HepG2 (cell line): ENCODE results near the gene CBFA2T2. TPM values are rescaled to one million over a fixed set of nuclear protein-coding genes. Genes with fewer than 3 reads are reported as not detected.

ENCODE experiments used
- ATAC-seq: fragments of 200-7000 bp; cut with Tn5 transposase; 3 replicates; pipeline ENCODE4 v1.9.1; 2020; ENCODE audit warnings: mild to moderate bottlenecking, moderate library complexity
- BruUV-seq: library from RNA; stranded (reverse); fragments of 400-500 nt; replicated peaks from 2 replicates; lab custom pipeline; 2021; lab: Mats Ljungman, UMichigan
- CTCF ChIA-PET: fragments of 300-600 bp; formaldehyde crosslinking; extraction: SDS; loops from one replicate; lab custom pipeline; 2021; ENCODE audit warnings: low total read pairs, inconsistent platforms, low intra/inter-chr PET ratio; lab: Yijun Ruan, JAX
- POLR2A ChIA-PET: fragments of 350-600 bp; sonication (Branson Sonifier 250); formaldehyde crosslinking; loops from one replicate; lab custom pipeline; 2020; ENCODE audit warnings: antibody characterized with exemption, inconsistent platforms; lab: Yijun Ruan, JAX
- DNase-seq: peaks from one replicate; pipeline ENCODE4 v3.0.0-alpha.2; 2015; ENCODE audit warnings: low spot score
- FAIRE-seq: peaks from 3 replicates; lab custom pipeline; 2011; peaks lifted over from hg19 to GRCh38; lab: Jason Lieb, UNC
- H2AFZ ChIP-seq: one replicate; pipeline ENCODE4 v1.6.1; 2011; ENCODE audit warnings: low read length, inconsistent platforms
- H3K27ac ChIP-seq: fragments of 300-600 bp; 3 replicates; pipeline ENCODE4 v1.8.0; 2011; ENCODE audit warnings: mixed run types, mild to moderate bottlenecking, mixed read lengths, low read length, inconsistent platforms; ENCODE audit not compliant: insufficient read depth; ENCODE audit errors: extremely low read length
- H3K27me3 ChIP-seq, 2 experiments: fragments of 200-600 bp in 1 of 2; 2 replicates in 1 of 2; 3 replicates in 1 of 2; pipeline versions ENCODE4 v1.6.0 to v1.8.0; 2011; ENCODE audit warnings: low read length in 2 of 2, mild to moderate bottlenecking in 2 of 2, moderate library complexity in 2 of 2, inconsistent platforms in 1 of 2; ENCODE audit not compliant: insufficient read depth in 2 of 2, control insufficient read depth in 1 of 2
- H3K36me3 ChIP-seq, 2 experiments: fragments of 200-600 bp in 1 of 2; replicated peaks in 1 of 2; 2 replicates in 1 of 2; 3 replicates in 1 of 2; pipeline versions ENCODE4 v1.5.1 to v1.8.0; 2011; ENCODE audit warnings: low read length in 2 of 2, inconsistent platforms in 1 of 2; ENCODE audit not compliant: insufficient read depth in 2 of 2, control insufficient read depth in 1 of 2
- H3K4me1 ChIP-seq: 2 replicates; pipeline ENCODE4 v1.5.1; 2012; ENCODE audit warnings: low read length, inconsistent platforms; ENCODE audit not compliant: insufficient read depth
- H3K4me2 ChIP-seq: 2 replicates; pipeline ENCODE4 v1.6.0; 2011; ENCODE audit warnings: low read depth, low read length, inconsistent platforms
- H3K4me3 ChIP-seq, 3 experiments: fragments of 200-600 bp in 1 of 3; sonication (generic), shearing (Covaris generic) in 1 of 3; replicated peaks in 1 of 3; 2 replicates each; pipeline ENCODE4 v1.5.1; 2011 to 2016; ENCODE audit warnings: low read length in 3 of 3, inconsistent platforms in 2 of 3, low read depth in 2 of 3, mild to moderate bottlenecking in 2 of 3, control low read depth in 1 of 3, mixed read lengths in 1 of 3; ENCODE audit not compliant: insufficient read depth in 1 of 3
- H3K79me2 ChIP-seq: one replicate; pipeline ENCODE4 v1.6.1; 2011; ENCODE audit warnings: low read length, inconsistent platforms; ENCODE audit not compliant: insufficient read depth
- H3K9ac ChIP-seq: 2 replicates; pipeline ENCODE4 v1.6.0; 2011; ENCODE audit warnings: mild to moderate bottlenecking, low read depth, low read length, inconsistent platforms; ENCODE audit not compliant: insufficient read depth
- H3K9me3 ChIP-seq: 2 replicates; pipeline ENCODE4 v1.5.1; 2012; ENCODE audit warnings: mild to moderate bottlenecking, low read length
- H4K20me1 ChIP-seq: 2 replicates; pipeline ENCODE4 v1.6.0; 2011; ENCODE audit warnings: inconsistent platforms, mild to moderate bottlenecking, low read length, moderate library complexity; ENCODE audit not compliant: insufficient read depth
- CHCHD3 ChIP-seq: sonication (generic); formaldehyde crosslinking; IDR thresholded peaks from 2 replicates; pipeline ENCODE4 v1.8.0; 2022; ENCODE audit warnings: mild to moderate bottlenecking, missing genetic modification reagents, moderate library complexity
- ETV6 ChIP-seq: sonication (generic); formaldehyde crosslinking; conservative IDR thresholded peaks from 2 replicates; pipeline ENCODE4 v1.4.0; 2020; ENCODE audit warnings: missing genetic modification reagents
- LCORL ChIP-seq, 2 experiments: fragments of 450-650 bp in 1 of 2; sonication (generic) in 1 of 2; formaldehyde crosslinking in 1 of 2; IDR thresholded peaks; 2 replicates each; pipeline versions ENCODE4 v1.5.0 to v1.6.1; 2017 to 2020; ENCODE audit warnings: antibody characterized with exemption in 1 of 2, missing genetic modification reagents in 1 of 2
- NONO ChIP-seq, 2 experiments: fragments of 450-650 bp in 1 of 2; sonication (generic) in 1 of 2; formaldehyde crosslinking in 1 of 2; IDR thresholded peaks in 1 of 2; conservative IDR thresholded peaks in 1 of 2; 2 replicates each; pipeline versions ENCODE4 v1.6.1 to v1.8.0; 2017 to 2022; ENCODE audit warnings: mild to moderate bottlenecking in 1 of 2, missing genetic modification reagents in 1 of 2, moderate library complexity in 1 of 2
- NRL ChIP-seq: sonication (generic); formaldehyde crosslinking; IDR thresholded peaks from 2 replicates; pipeline ENCODE4 v1.5.0; 2020; ENCODE audit warnings: missing genetic modification reagents, mild to moderate bottlenecking, moderate library complexity, borderline replicate concordance
- POLR2A ChIP-seq, 2 experiments: IDR thresholded peaks; 2 replicates each; pipeline ENCODE4 v1.6.1; 2011; ENCODE audit warnings: low read depth in 2 of 2, low read length in 2 of 2, mild to moderate bottlenecking in 1 of 2, moderate library complexity in 1 of 2; ENCODE audit not compliant: insufficient read depth in 1 of 2
- SCMH1 ChIP-seq: sonication (generic); formaldehyde crosslinking; IDR thresholded peaks from 2 replicates; pipeline ENCODE4 v1.9.0; 2021; ENCODE audit warnings: missing genetic modification reagents, mild to moderate bottlenecking, borderline replicate concordance
- SMC3 ChIP-seq: IDR thresholded peaks from 2 replicates; pipeline ENCODE4 v1.6.1; 2011; ENCODE audit warnings: low read length, improper control_type of control experiment
- ZBTB39 ChIP-seq: sonication (generic); formaldehyde crosslinking; IDR thresholded peaks from 2 replicates; pipeline ENCODE4 v1.5.0; 2020; ENCODE audit warnings: missing genetic modification reagents
- ZNF136 ChIP-seq: sonication (generic); formaldehyde crosslinking; IDR thresholded peaks from 2 replicates; pipeline ENCODE4 v1.8.1; 2022; ENCODE audit warnings: low read depth, mild to moderate bottlenecking, moderate library complexity, missing genetic modification reagents
- ZNF382 ChIP-seq: sonication (generic); formaldehyde crosslinking; IDR thresholded peaks from 2 replicates; pipeline ENCODE4 v1.5.0; 2020; ENCODE audit warnings: missing genetic modification reagents, mild to moderate bottlenecking, borderline replicate concordance
- ZNF839 ChIP-seq: sonication (generic); formaldehyde crosslinking; IDR thresholded peaks from 2 replicates; pipeline ENCODE4 v1.4.0; 2020; ENCODE audit warnings: missing genetic modification reagents, mild to moderate bottlenecking, borderline replicate concordance
- WGBS: methylation state at CpG from one replicate; pipeline ENCODE4 v1.1.6; 2017; ENCODE audit warnings: low lambda C conversion rate; 5-methylcytosine and 5-hydroxymethylcytosine counted together
- in situ Hi-C: cut with HindIII; loops from 2 replicates; pipeline ENCODE4 v1.10.0; 2017; ENCODE audit warnings: low pct_unique_long_range_greater_than_20kb; ENCODE audit not compliant: extremely low pct_ligation_motif_present
- intact Hi-C: fragments of 100-400 bp; cut with micrococcal nuclease; formaldehyde crosslinking; loops from one replicate; pipeline ENCODE4 v1.10.0; 2022; ENCODE audit not compliant: unreplicated experiment
- polyA plus RNA-seq, 8 experiments: library from polyadenylated mRNA; depleted of rRNA in 3 of 8; stranded (reverse) in 7 of 8; unstranded in 1 of 8; fragments of >200 nt; fragmentation: Illumina TruSeq in 4 of 8; extraction: Trizol in 4 of 8; gene quantifications; 2 replicates each; pipeline versions ENCODE4 v1.2.1 to v1.2.3, GENCODE V29; 2011 to 2016; ENCODE audit warnings: low read depth in 4 of 8, missing spikeins in 1 of 8, mixed read lengths in 1 of 8; ENCODE audit not compliant: insufficient read depth in 1 of 8
- total RNA-seq, 5 experiments: library from RNA; depleted of rRNA; stranded (reverse); fragments of >200 nt; fragmentation: Illumina TruSeq; extraction: Trizol; gene quantifications; 2 replicates each; pipeline ENCODE4 v1.2.3, GENCODE V29; 2016; ENCODE audit warnings: low read depth in 1 of 5
- TF ChIP-seq, protein P1 (sequence below): sonication (generic); formaldehyde crosslinking; IDR thresholded peaks from 2 replicates; pipeline ENCODE4 v1.5.0; 2020; ENCODE audit warnings: missing genetic modification reagents, mild to moderate bottlenecking, borderline replicate concordance
- TF ChIP-seq, protein P2 (sequence below), 2 experiments: sonication (generic) in 1 of 2; formaldehyde crosslinking in 1 of 2; IDR thresholded peaks; 2 replicates each; pipeline versions ENCODE4 v1.4.0 to v1.6.1; 2016 to 2020; ENCODE audit warnings: borderline replicate concordance in 1 of 2, low read depth in 1 of 2, mild to moderate bottlenecking in 1 of 2, missing genetic modification reagents in 1 of 2

CBFA2T2 gene
- total and polyA plus RNA-seq, 2 of the 13 experiments (the other 11 are each of a cell fraction or from before 2014, with no cell fraction given): 6.3 to 21.2 TPM

DNA sequence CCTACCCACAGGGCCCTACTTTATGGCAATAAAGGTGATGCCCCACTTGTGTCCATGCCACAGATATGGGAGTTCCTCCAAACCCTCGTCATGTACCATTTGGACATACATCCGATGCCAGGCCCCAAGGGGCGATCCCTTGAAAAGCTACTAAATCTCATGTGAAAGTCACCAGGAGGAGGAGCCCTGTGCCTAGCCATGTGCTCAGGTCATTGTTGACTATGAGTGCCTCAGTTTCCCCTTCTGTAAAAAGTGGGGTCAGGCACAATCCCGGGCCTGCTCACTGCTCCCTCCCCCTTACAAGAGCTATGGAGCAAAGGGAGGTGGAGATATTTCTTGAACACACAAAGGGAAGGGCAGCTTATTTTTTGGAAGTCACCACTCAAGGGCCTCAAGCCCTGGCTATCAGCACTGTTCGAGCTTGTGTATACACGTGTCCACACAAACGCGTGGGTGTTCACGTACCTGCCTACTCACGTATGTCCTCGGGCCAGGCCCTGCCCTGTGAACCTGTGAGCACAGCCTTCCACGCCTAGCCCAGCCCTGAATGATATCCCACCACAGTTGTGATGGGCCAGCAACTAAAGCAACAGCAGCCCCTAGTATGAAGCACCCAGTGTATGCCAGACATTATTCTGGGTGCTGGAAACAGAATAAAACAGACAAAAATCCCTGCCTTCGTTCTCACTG, 178.7 kb downstream of the CBFA2T2 start:
- CTCF ChIA-PET: interaction anchor here (1.9 kb wide), 1 partner anchor 211 kb away, joined by 14 read pairs; no protein-coding TSS in a partner anchor

More for the DNA sequence above, 178.7 kb downstream of the CBFA2T2 start:
- FAIRE-seq (no peak), DNase-seq (no peak), ATAC-seq (no peak)
- Histone ChIP-seq H3K4me3 (no peak overlapping the region), H3K4me1 (peaks cover 51% of the 10 kb centered on the region), H3K27ac (no peak overlapping the region), H3K36me3 (peaks cover 19 to 41% of the 10 kb centered on the region in 2 experiments), H3K79me2 (peaks cover 25% of the 10 kb centered on the region), H3K9me3 (no peaks in the 10 kb centered on the region), H4K20me1 (0 out of 2 replicates have a peak, but pooled peaks cover 3% of the 10 kb centered on the region), H2AFZ (no peak overlapping the region), H3K4me2 (no peak overlapping the region), H3K9ac (no peak overlapping the region), H3K27me3 (peaks cover 0 to 3% of the 10 kb centered on the region in 2 experiments; a peak in 1 of 5 replicates)
- intact Hi-C loops: no loop called here
- in situ Hi-C loops: no loop called here
- POLR2A ChIA-PET: no interaction called here
- WGBS: 96% methylated on average over 13 of the region's 13 CpGs
- no TSS peak for BruUV-seq
- TF ChIP-seq ZBTB39 (CRISPR knock-in tag) (0 out of 2 replicates have a peak, but pooled peaks have one; percentile 9), NRL (CRISPR knock-in tag) (0 out of 2 replicates have a peak, but pooled peaks have one; percentile 4), ZNF136 (CRISPR knock-in tag) (no peak), ZNF839 (CRISPR knock-in tag) (no peak), POLR2A (IDR thresholded peaks at IDR 0.05; ENCODE audit: insufficient read depth in 1 of 2, low read depth in 2 of 2, low read length in 2 of 2) (peak in 1 of 2 experiments; percentile 18; a peak in 1 of 4 replicates), LCORL (IDR thresholded peaks at IDR 0.05) (no peak), LCORL (CRISPR knock-in tag; IDR thresholded peaks at IDR 0.05) (no peak), SMC3 (no peak), ETV6 (CRISPR knock-in tag) (no peak), NONO (IDR thresholded peaks at IDR 0.05) (no peak), NONO (CRISPR knock-in tag; conservative IDR thresholded peaks at IDR 0.05) (no peak), ZNF382 (CRISPR knock-in tag) (no peak), CHCHD3 (CRISPR knock-in tag) (0 out of 2 replicates have a peak, but pooled peaks have one; percentile 35), SCMH1 (no peak)
- TF ChIP-seq, protein P1, sequence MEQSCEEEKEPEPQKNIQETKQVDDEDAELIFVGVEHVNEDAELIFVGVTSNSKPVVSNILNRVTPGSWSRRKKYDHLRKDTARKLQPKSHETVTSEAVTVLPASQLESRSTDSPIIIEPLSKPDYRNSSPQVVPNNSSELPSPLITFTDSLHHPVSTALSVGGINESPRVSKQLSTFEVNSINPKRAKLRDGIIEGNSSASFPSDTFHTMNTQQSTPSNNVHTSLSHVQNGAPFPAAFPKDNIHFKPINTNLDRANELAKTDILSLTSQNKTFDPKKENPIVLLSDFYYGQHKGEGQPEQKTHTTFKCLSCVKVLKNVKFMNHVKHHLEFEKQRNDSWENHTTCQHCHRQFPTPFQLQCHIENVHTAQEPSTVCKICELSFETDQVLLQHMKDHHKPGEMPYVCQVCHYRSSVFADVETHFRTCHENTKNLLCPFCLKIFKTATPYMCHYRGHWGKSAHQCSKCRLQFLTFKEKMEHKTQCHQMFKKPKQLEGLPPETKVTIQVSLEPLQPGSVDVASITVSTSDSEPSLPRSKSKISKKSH (CRISPR knock-in tag): no peak
- TF ChIP-seq, protein P2, sequence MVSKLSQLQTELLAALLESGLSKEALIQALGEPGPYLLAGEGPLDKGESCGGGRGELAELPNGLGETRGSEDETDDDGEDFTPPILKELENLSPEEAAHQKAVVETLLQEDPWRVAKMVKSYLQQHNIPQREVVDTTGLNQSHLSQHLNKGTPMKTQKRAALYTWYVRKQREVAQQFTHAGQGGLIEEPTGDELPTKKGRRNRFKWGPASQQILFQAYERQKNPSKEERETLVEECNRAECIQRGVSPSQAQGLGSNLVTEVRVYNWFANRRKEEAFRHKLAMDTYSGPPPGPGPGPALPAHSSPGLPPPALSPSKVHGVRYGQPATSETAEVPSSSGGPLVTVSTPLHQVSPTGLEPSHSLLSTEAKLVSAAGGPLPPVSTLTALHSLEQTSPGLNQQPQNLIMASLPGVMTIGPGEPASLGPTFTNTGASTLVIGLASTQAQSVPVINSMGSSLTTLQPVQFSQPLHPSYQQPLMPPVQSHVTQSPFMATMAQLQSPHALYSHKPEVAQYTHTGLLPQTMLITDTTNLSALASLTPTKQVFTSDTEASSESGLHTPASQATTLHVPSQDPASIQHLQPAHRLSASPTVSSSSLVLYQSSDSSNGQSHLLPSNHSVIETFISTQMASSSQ (IDR thresholded peaks at IDR 0.05; ENCODE audit: low read depth): no peak
- TF ChIP-seq, protein P2 (CRISPR knock-in tag; IDR thresholded peaks at IDR 0.05; ENCODE audit: borderline replicate concordance): 0 out of 2 replicates have a peak, but pooled peaks have one; percentile 21
